PC-9 (cell line): ENCODE data around the gene DNAJA1.
"Not testable (repeated sequence)": the region's sequence is repeated elsewhere in the genome, so short reads cannot be mapped to it uniquely, and the experiment has no call there.

Experiments
- CTCF ChIP-seq: fragments of 200-600 bp; sonication (generic); conservative IDR thresholded peaks from 2 replicates; pipeline ENCODE4 v1.6.1; 2017; ENCODE audit warnings: mixed run types, antibody characterized with exemption, mild to moderate bottlenecking, moderate library complexity
- EZH2 ChIP-seq: fragments of 200-600 bp; sonication (generic); IDR thresholded peaks from 2 replicates; pipeline ENCODE4 v1.8.0; 2017; ENCODE audit warnings: antibody characterized with exemption, low read depth

DNA sequence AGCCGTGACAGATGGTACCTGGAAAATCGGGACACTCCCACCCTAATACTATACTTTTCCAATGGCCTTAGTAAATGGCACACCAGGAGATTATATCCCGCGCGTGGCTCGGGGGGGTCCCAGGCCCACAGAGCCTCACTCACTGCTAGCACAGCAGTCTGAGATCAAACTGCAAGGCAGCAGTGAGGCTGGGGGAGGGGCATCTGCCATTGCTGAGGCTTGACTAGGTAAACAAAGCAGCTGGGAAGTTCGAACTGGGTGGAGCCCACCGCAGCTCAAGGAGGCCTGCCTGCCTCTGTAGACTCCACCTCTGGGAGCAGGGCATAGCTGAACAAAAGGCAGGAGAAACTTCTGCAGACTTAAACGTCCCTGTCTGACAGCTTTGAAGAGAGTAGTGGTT, 60.6 kb downstream of the DNAJA1 start:
- not testable (repeated sequence) for TF ChIP-seq CTCF, EZH2
